ENCODE data around the gene KCNJ8.

The KCNJ8 gene

DNA sequence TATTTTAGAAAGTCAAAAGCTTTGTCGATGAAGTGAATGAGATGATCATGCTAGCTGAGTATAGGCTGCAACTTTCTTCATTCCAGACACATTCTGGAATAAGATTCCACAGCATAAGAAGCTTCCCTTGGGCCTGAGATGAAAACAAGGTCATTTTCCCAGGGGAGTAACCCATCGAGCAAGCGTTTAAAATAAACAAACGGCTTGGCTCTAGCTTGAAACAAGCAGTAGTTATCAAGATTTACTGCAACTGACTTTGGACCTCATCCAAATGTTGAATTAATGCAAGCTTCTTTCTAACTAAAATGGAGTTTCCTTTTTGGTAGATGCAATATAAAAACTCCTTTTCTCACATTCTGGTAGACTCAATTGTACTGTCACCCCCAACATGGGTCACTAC lies 23.0 kb downstream of the KCNJ8 start:
- TF ChIP-seq EZH2phosphoT487 (IDR thresholded peaks at IDR 0.05; ENCODE audit: borderline replicate concordance): no peak
- TF ChIP-seq, protein P1, sequence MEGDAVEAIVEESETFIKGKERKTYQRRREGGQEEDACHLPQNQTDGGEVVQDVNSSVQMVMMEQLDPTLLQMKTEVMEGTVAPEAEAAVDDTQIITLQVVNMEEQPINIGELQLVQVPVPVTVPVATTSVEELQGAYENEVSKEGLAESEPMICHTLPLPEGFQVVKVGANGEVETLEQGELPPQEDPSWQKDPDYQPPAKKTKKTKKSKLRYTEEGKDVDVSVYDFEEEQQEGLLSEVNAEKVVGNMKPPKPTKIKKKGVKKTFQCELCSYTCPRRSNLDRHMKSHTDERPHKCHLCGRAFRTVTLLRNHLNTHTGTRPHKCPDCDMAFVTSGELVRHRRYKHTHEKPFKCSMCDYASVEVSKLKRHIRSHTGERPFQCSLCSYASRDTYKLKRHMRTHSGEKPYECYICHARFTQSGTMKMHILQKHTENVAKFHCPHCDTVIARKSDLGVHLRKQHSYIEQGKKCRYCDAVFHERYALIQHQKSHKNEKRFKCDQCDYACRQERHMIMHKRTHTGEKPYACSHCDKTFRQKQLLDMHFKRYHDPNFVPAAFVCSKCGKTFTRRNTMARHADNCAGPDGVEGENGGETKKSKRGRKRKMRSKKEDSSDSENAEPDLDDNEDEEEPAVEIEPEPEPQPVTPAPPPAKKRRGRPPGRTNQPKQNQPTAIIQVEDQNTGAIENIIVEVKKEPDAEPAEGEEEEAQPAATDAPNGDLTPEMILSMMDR (conservative IDR thresholded peaks at IDR 0.05; ENCODE audit: low read length): no peak
- Histone ChIP-seq H3K27me3 (ENCODE audit: insufficient read depth, low read length, poor library complexity, severe bottlenecking) (no peaks in the 10 kb centered on the region), H3K4me1 (ENCODE audit: insufficient read depth, low read length, poor library complexity, severe bottlenecking) (no peaks in the 10 kb centered on the region), H4K20me1 (ENCODE audit: insufficient read depth, low read length, poor library complexity, severe bottlenecking) (no peaks in the 10 kb centered on the region), H3K9me2 (replicated peaks; ENCODE audit: low read depth, low read length) (no peaks in the 10 kb centered on the region), H3K9me3 (ENCODE audit: insufficient read depth, low read depth, low read length) (no peaks in the 10 kb centered on the region), H3K4me2 (ENCODE audit: low read depth, low read length, poor library complexity, severe bottlenecking) (no peak overlapping the region), H3K36me3 (ENCODE audit: insufficient read depth, low read length) (no peaks in the 10 kb centered on the region), H3K79me2 (ENCODE audit: insufficient read depth, low read length) (no peaks in the 10 kb centered on the region), H3K4me3 (ENCODE audit: low read length, poor library complexity, severe bottlenecking) (no peak overlapping the region), H3K9ac (ENCODE audit: low read depth, low read length, poor library complexity, severe bottlenecking) (no peak overlapping the region), H2AFZ (ENCODE audit: low read length) (no peak overlapping the region), H3F3A (ENCODE audit: low read depth) (no peaks in the 10 kb centered on the region)

DNA sequence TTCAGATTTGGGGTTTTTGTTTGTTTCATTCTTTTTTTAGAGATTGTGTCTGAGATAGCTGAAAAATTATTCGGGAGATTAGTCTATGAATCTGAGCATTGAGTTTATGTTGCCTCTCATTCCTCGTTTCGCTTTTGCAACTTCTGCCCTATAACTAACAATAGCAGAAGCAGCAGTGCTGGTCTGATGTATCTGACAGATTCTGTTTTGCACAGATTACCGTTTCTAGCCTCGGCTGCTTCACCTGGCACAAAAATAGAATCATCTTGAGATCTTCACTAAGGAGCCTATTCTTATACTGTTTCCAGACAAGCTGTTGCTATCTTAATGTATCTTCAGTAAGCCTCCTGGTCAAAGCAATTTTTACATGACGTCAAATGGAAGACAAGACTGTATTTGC lies 29.2 kb downstream of the KCNJ8 start:
- TF ChIP-seq, protein P1 (conservative IDR thresholded peaks at IDR 0.05; ENCODE audit: low read length): no peak
- TF ChIP-seq EZH2phosphoT487 (IDR thresholded peaks at IDR 0.05; ENCODE audit: borderline replicate concordance): no peak
- H4K20me1 ChIP-seq (ENCODE audit: insufficient read depth, low read length, poor library complexity, severe bottlenecking): no peaks in the 10 kb centered on the region
- no peaks in the 10 kb centered on the region for H3K36me3 ChIP-seq (ENCODE audit: insufficient read depth, low read length)

DNA sequence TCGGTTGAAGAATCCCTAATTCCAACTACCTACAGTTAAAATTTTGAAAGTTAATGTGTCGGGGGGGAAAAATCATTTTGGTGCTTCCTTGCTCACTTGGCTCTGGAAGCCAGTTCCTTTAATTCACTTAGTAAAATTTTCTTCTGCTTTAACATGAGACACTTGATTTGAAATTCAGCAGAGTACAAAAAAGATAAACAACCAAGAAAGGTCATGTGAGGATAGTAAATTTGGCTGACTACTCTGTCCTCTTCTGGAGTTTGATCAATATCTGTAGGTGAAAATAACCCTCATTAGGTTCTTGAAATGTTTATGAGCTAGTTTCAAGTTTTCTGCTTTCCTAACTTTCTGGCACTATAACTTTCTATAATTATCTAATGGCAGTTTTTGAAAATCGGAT lies 43.4 kb downstream of the KCNJ8 start:
- Histone ChIP-seq H3F3A (ENCODE audit: low read depth) (no peaks in the 10 kb centered on the region), H2AFZ (ENCODE audit: low read length) (no peak overlapping the region), H3K9me2 (replicated peaks; ENCODE audit: low read depth, low read length) (no peaks in the 10 kb centered on the region), H3K4me1 (ENCODE audit: insufficient read depth, low read length, poor library complexity, severe bottlenecking) (no peaks in the 10 kb centered on the region), H3K79me2 (ENCODE audit: insufficient read depth, low read length) (no peaks in the 10 kb centered on the region), H3K27me3 (ENCODE audit: insufficient read depth, low read length, poor library complexity, severe bottlenecking) (no peaks in the 10 kb centered on the region), H3K4me3 (ENCODE audit: low read length, poor library complexity, severe bottlenecking) (no peak overlapping the region), H3K9ac (ENCODE audit: low read depth, low read length, poor library complexity, severe bottlenecking) (no peak overlapping the region), H3K4me2 (ENCODE audit: low read depth, low read length, poor library complexity, severe bottlenecking) (no peak overlapping the region), H3K36me3 (ENCODE audit: insufficient read depth, low read length) (no peaks in the 10 kb centered on the region), H4K20me1 (ENCODE audit: insufficient read depth, low read length, poor library complexity, severe bottlenecking) (no peaks in the 10 kb centered on the region), H3K9me3 (ENCODE audit: insufficient read depth, low read depth, low read length) (no peaks in the 10 kb centered on the region)
- no peak for TF ChIP-seq EZH2phosphoT487 (IDR thresholded peaks at IDR 0.05; ENCODE audit: borderline replicate concordance)
- TF ChIP-seq, protein P1 (conservative IDR thresholded peaks at IDR 0.05; ENCODE audit: low read length): no peak

More for the DNA sequence above, 29.2 kb downstream of the KCNJ8 start:
- no peaks in the 10 kb centered on the region for H3K4me1 ChIP-seq (ENCODE audit: insufficient read depth, low read length, poor library complexity, severe bottlenecking)
- no peak overlapping the region for H3K4me2 ChIP-seq (ENCODE audit: low read depth, low read length, poor library complexity, severe bottlenecking)
- H2AFZ ChIP-seq (ENCODE audit: low read length): no peak overlapping the region
- H3K27me3 ChIP-seq (ENCODE audit: insufficient read depth, low read length, poor library complexity, severe bottlenecking): no peaks in the 10 kb centered on the region
- H3F3A ChIP-seq (ENCODE audit: low read depth): no peaks in the 10 kb centered on the region
- H3K9ac ChIP-seq (ENCODE audit: low read depth, low read length, poor library complexity, severe bottlenecking): no peak overlapping the region
- no peaks in the 10 kb centered on the region for H3K79me2 ChIP-seq (ENCODE audit: insufficient read depth, low read length)
- H3K4me3 ChIP-seq (ENCODE audit: low read length, poor library complexity, severe bottlenecking): no peak overlapping the region
- no peaks in the 10 kb centered on the region for H3K9me2 ChIP-seq (replicated peaks; ENCODE audit: low read depth, low read length)
- H3K9me3 ChIP-seq (ENCODE audit: insufficient read depth, low read depth, low read length): no peaks in the 10 kb centered on the region

Data from Loucy (cell line).